Astrocyte (in vitro differentiated cells and primary cell): ENCODE measurements around the gene MAST3. TPM values are rescaled to one million over a fixed set of nuclear protein-coding genes. Genes with fewer than 3 reads are reported as not detected.

Experiments
- DNase-seq: peaks from one replicate; pipeline ENCODE4 v3.0.0-alpha.2; 2010; ENCODE audit warnings: low read depth
- FAIRE-seq: peaks from 2 replicates; lab custom pipeline; 2011; peaks lifted over from hg19 to GRCh38; lab: Jason Lieb, UNC
- H2AFZ ChIP-seq: 2 replicates; pipeline ENCODE4 v1.6.0; 2012; ENCODE audit warnings: low read depth, low read length, inconsistent platforms
- H3K27ac ChIP-seq: 2 replicates; pipeline ENCODE4 v1.5.1; 2011; ENCODE audit warnings: low read depth, low read length, inconsistent platforms
- H3K27me3 ChIP-seq: 2 replicates; pipeline ENCODE4 v1.6.0; 2011; ENCODE audit warnings: low read length, inconsistent platforms; ENCODE audit not compliant: insufficient read depth
- H3K36me3 ChIP-seq: 2 replicates; pipeline ENCODE4 v1.5.1; 2011; ENCODE audit warnings: low read length, inconsistent platforms; ENCODE audit not compliant: insufficient read depth
- H3K4me1 ChIP-seq: 2 replicates; pipeline ENCODE4 v1.5.1; 2011; ENCODE audit warnings: low read length, inconsistent platforms; ENCODE audit not compliant: insufficient read depth
- H3K4me2 ChIP-seq: 2 replicates; pipeline ENCODE4 v1.6.0; 2012; ENCODE audit warnings: low read length, inconsistent platforms
- H3K4me3 ChIP-seq: 2 replicates; pipeline ENCODE4 v1.5.1; 2011; ENCODE audit warnings: low read depth, mild to moderate bottlenecking, low read length, inconsistent platforms; ENCODE audit not compliant: insufficient read depth
- H3K79me2 ChIP-seq: 2 replicates; pipeline ENCODE4 v1.6.0; 2012; ENCODE audit warnings: mild to moderate bottlenecking, low read length, inconsistent platforms; ENCODE audit not compliant: insufficient read depth
- H3K9ac ChIP-seq: 2 replicates; pipeline ENCODE4 v1.6.0; 2012; ENCODE audit warnings: mild to moderate bottlenecking, low read length, inconsistent platforms
- H3K9me3 ChIP-seq: 2 replicates; pipeline ENCODE4 v1.5.1; 2012; ENCODE audit warnings: low read depth, mild to moderate bottlenecking, low read length, inconsistent platforms; ENCODE audit not compliant: insufficient read depth
- H4K20me1 ChIP-seq: 2 replicates; pipeline ENCODE4 v1.6.0; 2012; ENCODE audit warnings: low read length, inconsistent platforms; ENCODE audit not compliant: insufficient read depth
- H3K27ac Mint-ChIP-seq: one replicate; pipeline ENCODE4 v1.8.0; 2021; ENCODE audit warnings: mild to moderate bottlenecking, mixed read lengths; ENCODE audit not compliant: unreplicated experiment
- H3K27me3 Mint-ChIP-seq: one replicate; pipeline ENCODE4 v1.8.0; 2021; ENCODE audit warnings: low read depth, mixed read lengths; ENCODE audit not compliant: unreplicated experiment
- H3K36me3 Mint-ChIP-seq: one replicate; pipeline ENCODE4 v1.8.0; 2021; ENCODE audit warnings: low read depth, mixed read lengths; ENCODE audit not compliant: unreplicated experiment
- H3K4me1 Mint-ChIP-seq: one replicate; pipeline ENCODE4 v1.8.0; 2021; ENCODE audit warnings: low read depth, mixed read lengths; ENCODE audit not compliant: unreplicated experiment
- H3K4me3 Mint-ChIP-seq: one replicate; pipeline ENCODE4 v1.8.0; 2021; ENCODE audit warnings: mild to moderate bottlenecking, moderate library complexity, mixed read lengths; ENCODE audit not compliant: unreplicated experiment
- H3K9me3 Mint-ChIP-seq: one replicate; pipeline ENCODE4 v1.8.0; 2021; ENCODE audit warnings: mild to moderate bottlenecking, mixed read lengths; ENCODE audit not compliant: unreplicated experiment
- CTCF ChIP-seq: IDR thresholded peaks from 2 replicates; pipeline ENCODE4 v1.5.1; 2011; ENCODE audit warnings: low read depth, mild to moderate bottlenecking, inconsistent platforms, low read length, moderate library complexity; ENCODE audit not compliant: insufficient read depth
- EZH2 ChIP-seq: IDR thresholded peaks from 2 replicates; pipeline ENCODE4 v1.6.1; 2012; ENCODE audit warnings: mild to moderate bottlenecking, low read length, inconsistent platforms; ENCODE audit not compliant: insufficient read depth
- total RNA-seq: library from RNA; stranded (reverse); gene quantifications from 2 replicates; pipeline ENCODE4 v1.2.1, GENCODE V29; 2021

MAST3 gene
- total RNA-seq, 1 donor from 2014 or later, result 5.5 TPM

- Histone ChIP-seq H3K4me2 (no peak overlapping the region), H3K27ac (no peak overlapping the region), H2AFZ (no peak overlapping the region), H3K36me3 (no peaks in the 10 kb centered on the region), H3K27me3 (no peaks in the 10 kb centered on the region), H3K9me3 (no peaks in the 10 kb centered on the region), H3K79me2 (peaks cover 14% of the 10 kb centered on the region), H3K4me1 (peaks cover 12% of the 10 kb centered on the region), H4K20me1 (peaks cover 10% of the 10 kb centered on the region), H3K9ac (no peak overlapping the region), H3K4me3 (no peak overlapping the region)
- H3K4me1 Mint-ChIP-seq, result peaks cover 3% of the 10 kb centered on the region
- no peak for FAIRE-seq
- H3K27ac Mint-ChIP-seq, result no peak overlapping the region
- no peaks in the 10 kb centered on the region for H3K27me3 Mint-ChIP-seq
- H3K36me3 Mint-ChIP-seq, result peaks cover 14% of the 10 kb centered on the region
- no peak for DNase-seq
- H3K9me3 Mint-ChIP-seq, result no peaks in the 10 kb centered on the region
- H3K4me3 Mint-ChIP-seq, result no peak overlapping the region
- TF ChIP-seq EZH2 (no peak), CTCF (no peak)
Observed at GRCh38 chr19:18149596-18149975, 52.0 kb downstream of the MAST3 start.

- Histone ChIP-seq H3K27ac (no peak overlapping the region), H3K79me2 (peaks cover 20% of the 10 kb centered on the region), H3K27me3 (no peaks in the 10 kb centered on the region), H3K4me2 (peak overlapping the region; percentile 94), H2AFZ (no peak overlapping the region), H3K36me3 (no peaks in the 10 kb centered on the region), H3K9me3 (no peaks in the 10 kb centered on the region), H4K20me1 (peaks cover 19% of the 10 kb centered on the region), H3K4me3 (no peak overlapping the region), H3K9ac (peak overlapping the region; percentile 97), H3K4me1 (peaks cover 12% of the 10 kb centered on the region)
- Mint-ChIP-seq H3K27ac (no peak overlapping the region), H3K4me1 (peaks cover 3% of the 10 kb centered on the region), H3K36me3 (peaks cover 7% of the 10 kb centered on the region), H3K27me3 (no peaks in the 10 kb centered on the region), H3K4me3 (peak overlapping the region; percentile 66), H3K9me3 (no peaks in the 10 kb centered on the region)
- no peak for DNase-seq
- TF ChIP-seq EZH2 (no peak), CTCF (no peak)
- no peak for FAIRE-seq
Observed at GRCh38 chr19:18150776-18151624, 53.4 kb downstream of the MAST3 start.

GRCh38 chr19:18152442-18152816, 54.9 kb downstream of the MAST3 start:
- no peaks in the 10 kb centered on the region for H3K27me3 ChIP-seq
- H3K9me3 Mint-ChIP-seq, result no peaks in the 10 kb centered on the region
- peak overlapping the region; percentile 66 for H3K4me3 ChIP-seq
- H3K9ac ChIP-seq, result peak overlapping the region; percentile 97
- no peaks in the 10 kb centered on the region for H3K27me3 Mint-ChIP-seq
- H3K9me3 ChIP-seq, result no peaks in the 10 kb centered on the region
- FAIRE-seq, result peak; percentile 90
- H3K4me1 ChIP-seq, result peaks cover 21% of the 10 kb centered on the region
- peaks cover 2% of the 10 kb centered on the region for H3K36me3 ChIP-seq
- no peak for TF ChIP-seq EZH2
- peak; percentile 66 for TF ChIP-seq CTCF
- H3K79me2 ChIP-seq, result peaks cover 29% of the 10 kb centered on the region
- peak overlapping the region; percentile 82 for H2AFZ ChIP-seq
- H3K27ac ChIP-seq, result peak overlapping the region; percentile 97
- peak overlapping the region; percentile 87 for H3K4me3 Mint-ChIP-seq
- peak overlapping the region; percentile 97 for H3K27ac Mint-ChIP-seq
- H4K20me1 ChIP-seq, result peaks cover 28% of the 10 kb centered on the region
- DNase-seq, result peak; percentile 90
- peaks cover 3% of the 10 kb centered on the region for H3K36me3 Mint-ChIP-seq
- peak overlapping the region; percentile 94 for H3K4me2 ChIP-seq
- peaks cover 5% of the 10 kb centered on the region for H3K4me1 Mint-ChIP-seq
